NAMALWA (cell line): ENCODE results near the gene PCDHGA1.
"Not testable (repeated sequence)": the region's sequence is repeated elsewhere in the genome, so short reads cannot be mapped to it uniquely, and the experiment has no call there.

ENCODE experiments used
- DNase-seq: peaks from one replicate; pipeline ENCODE4 v3.0.0-alpha.2; 2015; ENCODE audit warnings: low spot score

The PCDHGA1 gene

GRCh38 chr5:141382469-141383294 lies 52.4 kb downstream of the PCDHGA1 start, which contains the start of gene PCDHGA7:
TSS of gene PCDHGA7 (plus strand) at chr5:141382742. CDS start at chr5:141382900, 158 bp downstream.
- DNase-seq = no peak

GRCh38 chr5:141383345-141383744 lies 53.0 kb downstream of the PCDHGA1 start:
- no peak for DNase-seq

GRCh38 chr5:141384471-141385267 lies 54.4 kb downstream of the PCDHGA1 start:
- no peak for DNase-seq

- not testable (repeated sequence) for DNase-seq
Observed at GRCh38 chr5:141387557-141388311, 57.4 kb downstream of the PCDHGA1 start, which contains the start of gene PCDHGB4. TSS of gene PCDHGB4 (plus strand) at chr5:141387698. CDS start at chr5:141387885, 187 bp downstream.

GRCh38 chr5:141388661-141389060 lies 58.3 kb downstream of the PCDHGA1 start:
- DNase-seq = no peak

GRCh38 chr5:141389153-141390042 lies 59.1 kb downstream of the PCDHGA1 start:
- DNase-seq = no peak

GRCh38 chr5:141392429-141393198 lies 62.3 kb downstream of the PCDHGA1 start, which contains the start of gene PCDHGA8:
TSS of gene PCDHGA8 (plus strand) at chr5:141392633. CDS start at chr5:141392814, 181 bp downstream.
- no peak for DNase-seq

- DNase-seq = no peak
Observed at GRCh38 chr5:141393267-141393666, 63.0 kb downstream of the PCDHGA1 start.

- DNase-seq = not testable (repeated sequence)
Observed at GRCh38 chr5:141394401-141395187, 64.3 kb downstream of the PCDHGA1 start.

GRCh38 chr5:141397756-141398551 lies 67.6 kb downstream of the PCDHGA1 start, which contains the start of gene PCDHGB5:
TSS of gene PCDHGB5 (plus strand) at chr5:141397947. CDS start at chr5:141398128, 181 bp downstream.
- peak; percentile 56 for DNase-seq

GRCh38 chr5:141398608-141399007 lies 68.3 kb downstream of the PCDHGA1 start:
- no peak for DNase-seq

GRCh38 chr5:141399555-141400258 lies 69.4 kb downstream of the PCDHGA1 start:
- DNase-seq = no peak

GRCh38 chr5:141402553-141403243 lies 72.4 kb downstream of the PCDHGA1 start, which contains the start of gene PCDHGA9:
TSS of gene PCDHGA9 (plus strand) at chr5:141402778. CDS start at chr5:141402953, 175 bp downstream.
- peak; percentile 53 for DNase-seq

GRCh38 chr5:141403387-141403786 lies 73.1 kb downstream of the PCDHGA1 start:
- DNase-seq = no peak

- DNase-seq = not testable (repeated sequence)
Observed at GRCh38 chr5:141407790-141408505, 77.6 kb downstream of the PCDHGA1 start, which contains the start of gene PCDHGB6. TSS of gene PCDHGB6 (plus strand) at chr5:141408021. CDS start at chr5:141408203, 182 bp downstream.
